Activated T-helper 1 cell treated with anti-CD3 and anti-CD28 coated beads, Interleukin-12 subunit alpha, Interleukin-12 subunit beta, Interleukin-2, Interleukin-4 antibody, amounts not matched to agents 30 ng/mL and 10 ng/mL and 1 ng/mL, durations not matched to agents 14 hours and 24 hours and 36 hours (primary cell): Measurements from ENCODE around the gene COBLL1. TPM values are rescaled to one million over a fixed set of nuclear protein-coding genes. Genes with fewer than 3 reads are reported as not detected.

Source experiments
- DNase-seq: peaks from one replicate; pipeline ENCODE4 v3.0.0; 2021; ENCODE audit warnings: low spot score
- H3K27ac Mint-ChIP-seq: one replicate; pipeline ENCODE4 v1.8.0; 2021; ENCODE audit warnings: mild to moderate bottlenecking, mixed read lengths
- H3K27me3 Mint-ChIP-seq: one replicate; pipeline ENCODE4 v1.8.0; 2022; ENCODE audit warnings: mild to moderate bottlenecking, moderate library complexity, mixed read lengths; ENCODE audit not compliant: insufficient read depth
- H3K36me3 Mint-ChIP-seq: one replicate; pipeline ENCODE4 v1.8.0; 2021; ENCODE audit warnings: low read depth, mixed read lengths
- H3K4me1 Mint-ChIP-seq: one replicate; pipeline ENCODE4 v1.8.0; 2021; ENCODE audit warnings: low read depth, mixed read lengths
- H3K4me3 Mint-ChIP-seq: one replicate; pipeline ENCODE4 v1.8.0; 2021; ENCODE audit warnings: mild to moderate bottlenecking, moderate library complexity, mixed read lengths
- H3K9me3 Mint-ChIP-seq: one replicate; pipeline ENCODE4 v1.8.0; 2021; ENCODE audit warnings: mixed read lengths
- intact Hi-C: fragments of 100-400 bp; cut with micrococcal nuclease; formaldehyde crosslinking; loops from one replicate; pipeline ENCODE4 v1.15.1; 2024
- total RNA-seq: library from RNA; stranded (reverse); gene quantifications from 2 replicates; pipeline ENCODE4 v1.2.3, GENCODE V29; 2022

The COBLL1 gene
- total RNA-seq, 1 donor from 2014 or later = not detected

DNA sequence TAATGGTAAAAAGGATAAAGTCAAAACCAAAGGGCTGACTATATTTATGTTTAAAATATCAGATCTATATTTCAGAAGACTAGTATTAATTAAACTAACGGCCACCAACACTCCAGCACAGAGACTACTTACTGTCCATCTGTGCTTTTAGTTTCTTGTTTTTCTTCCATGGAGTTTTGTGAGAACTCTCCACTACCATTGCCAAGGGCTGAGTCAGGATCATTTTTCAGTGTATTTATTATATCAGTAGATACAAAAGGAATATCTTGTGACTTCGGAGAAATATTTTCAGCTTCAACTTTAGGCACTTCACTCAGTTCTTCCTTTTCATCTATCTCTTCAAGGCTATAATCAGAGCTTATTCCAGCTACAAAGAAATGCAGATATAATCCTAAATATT, 141.2 kb downstream of the COBLL1 start:
- Mint-ChIP-seq H3K27ac (no peak overlapping the region), H3K36me3 (no peaks in the 10 kb centered on the region), H3K27me3 (no peaks in the 10 kb centered on the region), H3K4me3 (no peak overlapping the region), H3K4me1 (no peaks in the 10 kb centered on the region), H3K9me3 (no peaks in the 10 kb centered on the region)
- intact Hi-C loops = no loop called here
- DNase-seq = no peak

DNA sequence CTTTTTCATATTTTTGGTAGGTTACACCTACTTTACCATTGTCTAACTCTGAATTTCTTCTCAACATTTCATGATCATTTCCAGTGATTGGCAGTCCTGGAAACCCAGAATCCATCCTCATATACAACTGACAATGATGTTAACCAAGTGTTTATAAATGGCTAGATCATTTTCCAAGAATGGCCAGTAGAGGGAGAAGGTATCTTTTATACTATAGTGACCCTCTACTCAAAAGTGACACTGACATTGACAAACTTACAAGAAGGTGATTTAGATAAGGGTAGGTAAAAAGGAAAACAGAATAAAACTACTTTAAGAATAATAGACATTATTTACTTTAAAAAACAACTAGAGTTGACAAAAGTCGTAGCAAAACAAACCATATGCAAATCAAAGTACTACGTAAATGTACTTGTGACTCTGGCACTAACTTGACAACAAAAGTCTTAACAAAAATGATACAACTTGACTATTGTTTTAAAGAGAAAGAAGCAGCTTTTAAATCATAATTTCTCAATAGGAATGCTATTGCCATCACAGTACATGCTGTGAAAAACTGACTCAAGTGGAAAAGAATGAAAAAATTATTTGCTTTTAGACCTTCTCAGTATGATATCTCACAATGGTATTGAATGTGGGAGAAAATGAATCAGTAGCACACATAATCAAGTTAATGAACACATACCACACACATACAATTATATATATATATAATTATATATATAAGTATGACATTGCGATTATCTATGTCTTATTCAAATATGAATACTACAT, 143.7 kb downstream of the COBLL1 start:
- no peak overlapping the region for H3K4me3 Mint-ChIP-seq
- no peaks in the 10 kb centered on the region for H3K36me3 Mint-ChIP-seq
- no peak overlapping the region for H3K27ac Mint-ChIP-seq
- intact Hi-C loops = no loop called here
- DNase-seq = no peak
- no peaks in the 10 kb centered on the region for H3K4me1 Mint-ChIP-seq
- no peaks in the 10 kb centered on the region for H3K27me3 Mint-ChIP-seq
- no peaks in the 10 kb centered on the region for H3K9me3 Mint-ChIP-seq

DNA sequence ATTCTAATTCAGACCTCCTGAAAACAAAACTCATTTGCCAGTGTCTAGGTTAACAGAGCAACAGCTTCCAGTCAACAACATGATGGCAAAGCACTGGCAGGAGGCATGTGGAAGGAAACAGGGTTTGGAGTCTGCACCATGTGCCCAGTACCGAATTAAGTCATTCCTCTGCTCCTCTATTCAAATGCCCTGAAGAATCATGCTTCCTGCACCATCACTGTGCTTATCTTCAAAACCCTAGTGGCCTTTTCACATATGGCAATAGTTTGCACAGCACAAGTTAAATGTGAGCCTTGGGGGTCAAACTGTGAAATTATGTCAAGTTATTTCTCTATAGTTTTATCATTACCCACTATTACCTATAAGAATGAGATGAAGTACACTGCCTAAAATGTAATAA, 145.0 kb downstream of the COBLL1 start:
- no peaks in the 10 kb centered on the region for H3K36me3 Mint-ChIP-seq
- no peaks in the 10 kb centered on the region for H3K9me3 Mint-ChIP-seq
- DNase-seq = no peak
- no peaks in the 10 kb centered on the region for H3K27me3 Mint-ChIP-seq
- intact Hi-C loops = no loop called here
- no peak overlapping the region for H3K4me3 Mint-ChIP-seq
- H3K4me1 Mint-ChIP-seq = no peaks in the 10 kb centered on the region
- no peak overlapping the region for H3K27ac Mint-ChIP-seq

DNA sequence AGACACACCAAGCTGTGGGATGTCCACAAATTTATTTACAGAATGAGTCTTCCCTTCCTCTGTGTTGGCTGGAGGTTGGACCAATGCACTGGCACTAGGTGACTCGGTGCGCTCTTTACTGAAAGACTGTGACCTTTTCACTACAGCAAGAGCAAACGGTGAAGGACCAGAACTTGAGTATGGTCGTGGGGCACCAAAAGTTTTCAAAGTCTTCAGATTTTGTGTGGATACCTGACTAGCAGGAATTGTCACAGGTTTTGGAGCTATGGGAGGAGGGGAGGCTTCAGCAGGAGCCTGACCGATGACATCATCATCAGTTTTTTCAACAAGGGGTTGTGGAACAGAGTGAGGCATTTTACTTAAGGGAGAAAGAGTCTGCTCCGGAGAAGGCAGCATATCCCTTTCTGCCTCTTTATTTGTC, 147.3 kb downstream of the COBLL1 start:
- no peaks in the 10 kb centered on the region for H3K27me3 Mint-ChIP-seq

DNA sequence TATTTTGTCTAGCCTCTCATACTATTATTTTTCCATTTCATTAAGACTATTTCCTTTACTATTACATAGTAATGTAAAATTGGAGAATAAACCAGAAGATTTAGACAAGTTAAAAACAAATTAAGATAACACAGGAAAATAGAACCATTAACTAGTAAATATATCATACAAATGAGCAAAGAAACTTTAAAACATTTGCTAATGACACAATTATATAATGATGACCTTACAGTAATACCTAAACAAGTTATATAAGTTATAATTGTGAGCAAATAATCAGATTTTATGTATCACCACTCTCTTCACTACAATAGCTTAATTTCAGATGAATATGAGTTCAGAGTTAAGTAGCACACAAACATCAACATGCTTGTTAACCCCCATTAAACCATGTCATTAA, 147.8 kb downstream of the COBLL1 start:
- Mint-ChIP-seq H3K36me3 (no peaks in the 10 kb centered on the region), H3K4me1 (no peaks in the 10 kb centered on the region), H3K9me3 (no peaks in the 10 kb centered on the region), H3K4me3 (no peak overlapping the region), H3K27me3 (no peaks in the 10 kb centered on the region), H3K27ac (no peak overlapping the region)
- DNase-seq = no peak
- intact Hi-C loops = no loop called here

More for the DNA sequence above, 147.3 kb downstream of the COBLL1 start:
- Mint-ChIP-seq H3K27ac (no peak overlapping the region), H3K36me3 (no peaks in the 10 kb centered on the region), H3K9me3 (no peaks in the 10 kb centered on the region), H3K4me1 (no peaks in the 10 kb centered on the region), H3K4me3 (no peak overlapping the region)
- intact Hi-C loops = no loop called here
- DNase-seq = no peak

DNA sequence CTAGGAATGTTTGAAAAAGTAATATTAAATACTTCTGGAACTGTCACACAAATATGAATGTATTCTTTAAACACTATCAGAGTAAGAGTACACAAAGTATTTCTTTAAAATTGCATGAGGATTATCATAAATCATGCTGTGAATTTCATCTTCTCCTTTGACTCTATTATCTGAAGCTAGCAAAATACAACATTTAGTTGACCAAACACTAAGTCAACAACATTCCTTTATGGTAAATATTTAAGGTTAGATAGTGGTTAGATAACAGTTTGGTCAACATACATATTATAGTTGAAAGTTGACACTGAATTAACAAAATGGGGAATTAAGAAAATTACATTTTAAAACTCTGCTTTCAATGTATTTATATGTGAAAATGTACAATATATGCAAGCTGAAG, 148.2 kb downstream of the COBLL1 start:
- no peak overlapping the region for H3K4me3 Mint-ChIP-seq
- no peak overlapping the region for H3K27ac Mint-ChIP-seq
- no peaks in the 10 kb centered on the region for H3K36me3 Mint-ChIP-seq
- H3K27me3 Mint-ChIP-seq = no peaks in the 10 kb centered on the region
- H3K9me3 Mint-ChIP-seq = no peaks in the 10 kb centered on the region
- intact Hi-C loops = no loop called here
- DNase-seq = no peak
- H3K4me1 Mint-ChIP-seq = no peaks in the 10 kb centered on the region

DNA sequence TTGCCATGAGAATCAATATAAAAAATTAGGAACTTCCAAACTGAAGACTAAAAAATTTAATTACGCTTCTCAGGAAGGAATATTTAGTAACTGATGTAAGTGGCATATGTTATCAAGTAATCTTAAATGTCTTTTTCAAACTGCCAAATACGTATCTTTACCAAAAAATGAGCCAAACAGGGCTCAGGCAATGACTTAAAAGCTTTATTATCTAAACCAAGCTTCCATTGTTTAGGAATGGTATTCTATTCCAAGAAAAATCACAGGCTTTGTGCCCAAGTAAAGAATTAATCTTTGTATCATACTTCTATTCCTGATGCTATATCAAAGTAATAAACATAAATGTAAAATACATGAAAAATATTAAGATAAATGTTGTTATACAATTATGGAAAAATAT, 148.7 kb downstream of the COBLL1 start:
- intact Hi-C loops = no loop called here
- DNase-seq = no peak
- Mint-ChIP-seq H3K27me3 (no peaks in the 10 kb centered on the region), H3K36me3 (no peaks in the 10 kb centered on the region), H3K27ac (no peak overlapping the region), H3K4me3 (no peak overlapping the region), H3K4me1 (no peaks in the 10 kb centered on the region), H3K9me3 (no peaks in the 10 kb centered on the region)

DNA sequence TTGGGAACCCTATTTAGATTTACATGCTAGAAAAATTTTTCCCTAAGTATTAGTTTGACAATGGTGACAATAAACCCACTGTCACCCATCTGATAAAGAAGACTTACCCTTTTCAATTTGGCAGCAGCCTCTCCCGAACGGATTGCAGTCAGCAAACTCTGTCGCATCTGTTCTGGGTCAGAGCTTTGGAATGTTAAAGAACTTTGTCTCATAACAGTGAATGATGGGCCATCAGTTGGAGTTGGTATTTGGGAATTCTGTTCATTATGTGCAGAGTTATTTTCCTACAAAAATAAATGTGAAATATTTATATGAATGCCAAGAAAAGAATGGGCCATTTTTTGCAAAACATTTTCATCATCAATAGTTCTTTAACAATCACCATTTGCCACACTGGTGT, 149.5 kb downstream of the COBLL1 start:
- no peaks in the 10 kb centered on the region for H3K9me3 Mint-ChIP-seq
- H3K36me3 Mint-ChIP-seq = no peaks in the 10 kb centered on the region
- no peak overlapping the region for H3K27ac Mint-ChIP-seq
- no peak for DNase-seq
- no peaks in the 10 kb centered on the region for H3K27me3 Mint-ChIP-seq
- H3K4me3 Mint-ChIP-seq = no peak overlapping the region
- no peaks in the 10 kb centered on the region for H3K4me1 Mint-ChIP-seq
- intact Hi-C loops = no loop called here

DNA sequence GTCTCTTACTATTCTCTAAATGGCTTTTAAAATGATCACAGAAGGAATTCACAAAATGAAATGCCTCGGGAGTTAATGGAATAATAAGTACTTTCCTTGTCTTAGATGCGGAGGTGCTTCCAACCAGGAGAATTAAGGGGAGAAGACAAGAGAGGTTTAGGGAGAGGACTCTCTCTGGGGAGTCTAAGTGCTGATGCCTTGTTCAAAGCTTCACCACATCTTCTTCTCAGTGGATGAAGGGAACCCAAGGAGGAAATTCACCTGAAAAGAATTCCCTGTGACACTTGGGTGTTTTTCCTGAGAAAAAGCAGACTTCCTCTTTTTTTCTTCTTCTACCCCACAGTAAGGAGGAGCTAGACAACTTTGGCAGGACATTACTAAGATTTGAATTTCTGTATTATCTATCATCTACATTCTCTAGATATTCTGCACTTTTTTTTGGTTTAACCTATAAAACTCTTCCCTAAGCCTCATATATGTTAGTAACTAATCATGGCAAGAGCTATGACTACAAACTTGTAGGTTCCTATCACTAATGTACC, 150.2 kb downstream of the COBLL1 start:
- intact Hi-C loops = no loop called here
- Mint-ChIP-seq H3K27me3 (no peaks in the 10 kb centered on the region), H3K4me1 (no peaks in the 10 kb centered on the region), H3K27ac (no peak overlapping the region), H3K36me3 (no peaks in the 10 kb centered on the region), H3K4me3 (no peak overlapping the region), H3K9me3 (no peaks in the 10 kb centered on the region)
- no peak for DNase-seq

DNA sequence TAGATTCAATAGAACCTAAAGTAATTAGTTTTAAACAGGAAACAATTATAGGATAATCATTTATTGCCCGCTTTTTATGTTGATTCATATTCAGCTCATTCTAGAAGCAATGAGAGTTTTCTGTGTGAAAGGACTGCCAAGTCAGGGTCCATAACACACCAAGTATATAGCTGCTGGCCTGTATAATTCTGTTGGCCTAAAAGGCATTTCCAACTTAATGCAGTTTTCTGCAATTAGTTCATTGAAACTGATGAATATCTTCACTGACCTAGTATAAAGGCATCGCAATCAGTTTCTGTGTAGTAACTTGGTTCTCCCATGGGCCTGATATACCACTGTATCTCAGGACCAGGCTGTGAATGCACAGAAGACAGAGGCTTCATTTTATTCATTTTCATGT, 151.3 kb downstream of the COBLL1 start:
- no peaks in the 10 kb centered on the region for H3K27me3 Mint-ChIP-seq
- DNase-seq = no peak
- H3K27ac Mint-ChIP-seq = no peak overlapping the region
- H3K4me3 Mint-ChIP-seq = no peak overlapping the region
- no peaks in the 10 kb centered on the region for H3K36me3 Mint-ChIP-seq
- H3K9me3 Mint-ChIP-seq = no peaks in the 10 kb centered on the region
- intact Hi-C loops = no loop called here
- H3K4me1 Mint-ChIP-seq = no peaks in the 10 kb centered on the region

DNA sequence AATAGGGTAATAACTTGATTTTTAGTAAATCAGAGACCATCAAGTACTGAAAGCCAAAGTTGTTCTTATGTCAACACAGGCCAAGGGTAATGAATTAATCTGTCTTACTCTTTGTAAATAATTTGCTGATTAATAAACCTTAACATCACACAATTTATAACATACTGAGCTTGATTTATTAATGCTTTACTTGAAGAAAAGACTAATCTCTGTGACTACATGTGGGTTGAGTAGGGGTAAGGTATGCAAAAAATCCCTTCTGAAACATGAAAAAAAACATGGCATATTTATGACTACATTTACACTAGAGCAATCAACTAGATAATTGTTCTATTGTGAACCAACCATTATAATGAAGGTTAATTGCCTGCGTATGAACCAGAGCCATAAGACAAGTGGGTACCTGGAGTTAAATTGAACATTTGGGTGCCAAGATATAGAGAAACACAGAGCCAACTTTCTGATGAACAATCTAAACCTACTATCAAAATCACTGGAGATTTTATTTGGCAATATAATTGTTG, 152.7 kb downstream of the COBLL1 start:
- H3K27me3 Mint-ChIP-seq = no peaks in the 10 kb centered on the region
- no peaks in the 10 kb centered on the region for H3K9me3 Mint-ChIP-seq
- no peaks in the 10 kb centered on the region for H3K4me1 Mint-ChIP-seq
- no peak overlapping the region for H3K27ac Mint-ChIP-seq
- no peaks in the 10 kb centered on the region for H3K36me3 Mint-ChIP-seq
- intact Hi-C loops = no loop called here
- no peak overlapping the region for H3K4me3 Mint-ChIP-seq
- DNase-seq = no peak

DNA sequence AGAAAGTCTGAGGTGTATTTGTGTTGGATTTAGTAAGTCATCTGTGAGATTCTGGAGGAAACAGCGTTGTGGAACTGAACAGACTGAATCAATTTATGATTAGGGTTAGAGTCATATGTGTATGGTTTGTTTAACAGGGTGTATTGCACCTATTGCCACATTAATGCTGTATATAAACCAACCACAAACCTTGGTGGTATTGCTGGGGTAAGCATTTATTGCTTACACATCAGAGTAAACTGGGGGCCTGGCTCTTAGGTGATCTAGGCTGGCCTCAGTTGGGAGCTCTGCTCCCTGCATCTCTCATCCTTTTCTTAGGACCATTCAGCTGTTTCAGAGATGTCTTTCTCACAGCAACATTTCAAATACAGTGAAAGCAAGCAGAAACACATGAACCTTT, 160.6 kb downstream of the COBLL1 start:
- Mint-ChIP-seq H3K27me3 (no peaks in the 10 kb centered on the region), H3K4me1 (no peaks in the 10 kb centered on the region), H3K9me3 (peaks cover 3% of the 10 kb centered on the region), H3K36me3 (no peaks in the 10 kb centered on the region), H3K27ac (no peak overlapping the region), H3K4me3 (no peak overlapping the region)
- intact Hi-C loops = no loop called here
- DNase-seq = no peak

DNA sequence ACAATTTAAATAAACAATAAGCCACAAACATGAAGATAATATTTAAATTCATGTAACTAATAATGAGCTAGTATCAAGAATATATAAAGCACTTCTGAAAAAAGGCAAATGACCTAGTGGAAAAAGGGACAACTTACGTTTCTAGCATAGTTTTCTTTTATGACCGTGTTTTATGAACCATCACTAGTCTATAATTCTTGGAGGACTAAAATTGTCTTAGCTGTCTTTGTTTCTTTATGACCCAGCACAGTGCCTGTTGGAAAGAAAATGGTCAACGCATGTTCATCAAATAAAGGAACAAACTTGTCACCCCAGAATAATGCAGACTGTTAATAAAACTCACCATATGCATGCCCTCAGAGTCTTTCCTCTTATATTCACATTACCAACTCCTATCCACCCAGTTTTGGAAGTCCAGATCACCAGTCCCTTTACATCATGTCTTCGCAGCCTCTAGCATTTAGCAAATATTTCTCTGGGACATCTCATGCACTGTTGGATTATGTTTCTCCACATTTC, 162.9 kb downstream of the COBLL1 start:
- intact Hi-C loops = no loop called here
- Mint-ChIP-seq H3K9me3 (peaks cover 3% of the 10 kb centered on the region), H3K4me1 (no peaks in the 10 kb centered on the region), H3K27me3 (no peaks in the 10 kb centered on the region), H3K36me3 (no peaks in the 10 kb centered on the region), H3K27ac (no peak overlapping the region), H3K4me3 (no peak overlapping the region)
- DNase-seq = no peak
